ENCODE results near the gene KDM2A.

Gene KDM2A

DNA sequence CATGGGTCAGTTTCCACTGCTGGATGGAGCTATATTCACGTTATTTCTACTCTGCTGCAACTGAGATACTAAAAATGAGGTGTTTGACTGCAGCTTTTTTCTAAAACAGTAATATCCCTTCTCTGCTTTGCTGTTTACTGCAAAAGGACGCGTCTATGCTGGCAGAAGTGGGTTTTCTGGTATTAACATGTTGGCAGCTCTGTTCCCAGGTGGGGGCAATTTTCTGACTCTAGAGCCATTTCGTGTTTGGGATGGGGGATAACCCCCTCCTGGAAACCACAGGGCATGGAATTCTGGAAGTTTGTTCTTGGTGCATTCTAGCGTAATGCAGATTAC lies 152.1 kb downstream of the KDM2A start:
- TF ChIP-seq CTCF (conservative IDR thresholded peaks at IDR 0.05) = no peak
- peak overlapping the region; percentile 100 for H3K27ac ChIP-seq

DNA sequence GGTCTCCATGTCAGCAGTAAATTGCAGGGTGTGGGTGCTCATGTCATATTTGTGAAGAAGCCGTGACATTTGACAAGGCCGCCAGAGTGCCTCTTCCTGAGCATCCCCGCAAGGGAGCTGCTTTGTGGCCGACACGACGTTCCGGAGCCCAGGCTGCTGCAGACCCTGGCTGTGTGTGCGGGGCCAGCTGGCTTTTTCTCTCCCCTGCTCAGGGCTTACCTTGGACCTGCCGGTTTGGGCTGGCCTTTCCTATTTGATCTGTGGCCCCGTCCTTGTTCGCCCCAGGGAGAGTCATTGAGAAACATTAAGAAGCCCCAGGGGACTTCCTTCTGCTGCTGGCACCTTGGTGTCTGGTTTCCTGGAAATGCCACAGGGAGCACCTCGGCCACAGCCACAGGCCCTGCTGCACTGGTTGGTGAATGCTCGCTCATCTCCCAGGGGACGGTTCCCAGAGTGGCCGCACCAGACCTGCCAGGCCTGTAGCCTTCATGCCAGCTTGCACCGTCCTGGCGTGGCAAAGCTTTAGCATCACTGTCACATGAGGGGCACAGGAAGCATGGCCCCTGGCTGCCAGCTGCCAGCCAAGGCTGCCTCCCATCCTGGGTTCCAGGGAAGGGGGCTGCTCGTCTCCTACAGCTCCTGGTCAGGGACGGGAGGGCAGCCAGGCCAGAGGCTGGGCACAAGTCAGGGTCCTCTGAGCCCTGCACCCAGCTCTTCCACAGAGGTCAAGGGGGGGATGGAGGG lies 152.7 kb downstream of the KDM2A start:
- peak overlapping the region; percentile 100 for H3K27ac ChIP-seq
- TF ChIP-seq CTCF (conservative IDR thresholded peaks at IDR 0.05) = no peak

DNA sequence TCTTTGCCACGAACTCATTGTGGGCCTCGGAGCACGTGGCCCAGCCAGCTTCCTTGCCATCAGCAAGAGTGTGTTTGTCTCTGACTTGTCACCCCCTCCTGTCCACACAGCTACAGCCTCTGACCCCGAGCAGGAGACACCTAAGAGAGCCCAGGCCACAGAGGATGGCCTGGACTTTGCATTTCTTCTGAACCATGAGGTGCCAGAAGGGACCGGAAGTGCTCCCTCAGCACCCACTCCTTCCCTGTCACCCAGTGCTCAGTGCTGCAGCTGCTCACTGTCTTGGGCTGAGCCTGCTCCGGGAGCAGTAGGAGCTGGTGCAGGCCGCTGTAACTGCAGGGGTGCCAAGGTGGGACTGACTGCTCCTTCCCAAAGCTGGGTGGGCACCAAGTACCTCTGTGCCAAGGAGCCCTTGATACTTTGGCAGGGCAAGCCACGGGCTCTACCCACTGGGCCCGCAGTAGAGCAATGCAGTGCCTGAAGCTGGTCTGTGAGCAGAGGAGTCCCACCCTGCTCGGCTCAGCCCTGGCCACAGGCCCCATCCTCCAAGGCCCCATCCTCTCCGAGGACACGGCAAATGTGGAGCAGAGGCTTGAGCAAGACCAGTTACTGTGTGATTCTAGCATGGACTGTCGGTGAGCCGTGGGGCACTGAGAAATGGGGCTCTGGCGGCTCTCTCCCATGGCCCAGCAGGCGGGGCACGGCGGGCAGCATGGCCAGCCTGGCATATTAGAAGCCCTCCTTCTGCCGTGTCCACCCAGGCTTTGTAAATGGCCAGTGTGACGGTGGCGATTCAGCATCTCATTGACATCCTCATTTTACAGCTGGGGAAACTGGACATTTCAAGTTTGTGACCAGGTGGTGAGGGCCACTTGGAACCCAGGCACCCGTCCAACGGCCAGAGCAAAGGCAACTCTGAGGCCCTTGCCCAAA lies 153.5 kb downstream of the KDM2A start:
- TF ChIP-seq CTCF (conservative IDR thresholded peaks at IDR 0.05) = no peak
- H3K27ac ChIP-seq = peak overlapping the region; percentile 100

- 0 out of 2 replicates have a peak, but pooled peaks have one; percentile 19 for TF ChIP-seq CTCF (conservative IDR thresholded peaks at IDR 0.05)
- H3K27ac ChIP-seq = peak overlapping the region; percentile 100
These were observed 154.4 kb downstream of the KDM2A start for GRCh38 chr11:67273260-67273990.

- TF ChIP-seq CTCF (conservative IDR thresholded peaks at IDR 0.05) = no peak
- peak overlapping the region; percentile 100 for H3K27ac ChIP-seq
These were observed 155.9 kb downstream of the KDM2A start for GRCh38 chr11:67274768-67275605.

GRCh38 chr11:67275606-67276409 lies 156.7 kb downstream of the KDM2A start:
- TF ChIP-seq CTCF (conservative IDR thresholded peaks at IDR 0.05) = no peak
- H3K27ac ChIP-seq = peak overlapping the region; percentile 100
